ENCODE measurements around the gene LILRB2. TPM values are rescaled to one million over a fixed set of nuclear protein-coding genes. Genes with fewer than 3 reads are reported as not detected.
"Not testable (repeated sequence)": the region's sequence is repeated elsewhere in the genome, so short reads cannot be mapped to it uniquely, and the experiment has no call there.

LILRB2 gene
- total and polyA plus RNA-seq, 9 donors, result 0.24 to 15.1 (median 2.1) TPM

DNA sequence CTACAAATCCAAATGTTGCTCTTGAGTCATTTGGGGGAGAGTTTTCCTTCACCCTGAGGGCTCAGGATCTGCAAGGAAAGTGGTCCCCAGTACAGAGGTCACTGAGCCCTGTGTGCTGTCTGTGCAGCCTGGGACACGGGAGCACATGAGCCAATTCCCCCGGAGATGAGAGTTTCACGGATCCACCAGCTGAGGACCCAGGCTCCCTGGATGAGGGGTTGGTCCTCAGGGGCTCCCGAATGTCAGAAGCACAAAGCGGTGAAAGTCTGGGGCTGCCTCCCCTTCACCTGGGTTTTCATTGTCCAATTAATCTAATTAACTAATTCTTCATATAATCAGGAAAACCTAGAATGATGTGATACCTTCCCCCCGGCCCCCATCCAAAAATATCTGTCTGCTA lies 13.6 kb upstream of the LILRB2 start:
- Histone ChIP-seq H3K9me3 (no peaks in the 10 kb centered on the region), H3K4me3 (no peak overlapping the region), H3K27ac (no peak overlapping the region), H3K4me1 (ENCODE audit: insufficient read depth) (no peaks in the 10 kb centered on the region), H3K36me3 (no peaks in the 10 kb centered on the region), H3K27me3 (no peaks in the 10 kb centered on the region)
- TF ChIP-seq POLR2A (IDR thresholded peaks at IDR 0.05) (no peak), EP300 (IDR thresholded peaks at IDR 0.05) (no peak)
- TF ChIP-seq, protein P1, sequence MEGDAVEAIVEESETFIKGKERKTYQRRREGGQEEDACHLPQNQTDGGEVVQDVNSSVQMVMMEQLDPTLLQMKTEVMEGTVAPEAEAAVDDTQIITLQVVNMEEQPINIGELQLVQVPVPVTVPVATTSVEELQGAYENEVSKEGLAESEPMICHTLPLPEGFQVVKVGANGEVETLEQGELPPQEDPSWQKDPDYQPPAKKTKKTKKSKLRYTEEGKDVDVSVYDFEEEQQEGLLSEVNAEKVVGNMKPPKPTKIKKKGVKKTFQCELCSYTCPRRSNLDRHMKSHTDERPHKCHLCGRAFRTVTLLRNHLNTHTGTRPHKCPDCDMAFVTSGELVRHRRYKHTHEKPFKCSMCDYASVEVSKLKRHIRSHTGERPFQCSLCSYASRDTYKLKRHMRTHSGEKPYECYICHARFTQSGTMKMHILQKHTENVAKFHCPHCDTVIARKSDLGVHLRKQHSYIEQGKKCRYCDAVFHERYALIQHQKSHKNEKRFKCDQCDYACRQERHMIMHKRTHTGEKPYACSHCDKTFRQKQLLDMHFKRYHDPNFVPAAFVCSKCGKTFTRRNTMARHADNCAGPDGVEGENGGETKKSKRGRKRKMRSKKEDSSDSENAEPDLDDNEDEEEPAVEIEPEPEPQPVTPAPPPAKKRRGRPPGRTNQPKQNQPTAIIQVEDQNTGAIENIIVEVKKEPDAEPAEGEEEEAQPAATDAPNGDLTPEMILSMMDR (IDR thresholded peaks at IDR 0.05), result no peak
- intact Hi-C loops (cut with DNase I), result no loop called here
- no peak for DNase-seq
- 80 to 84% (median 83%) methylated on average over 6 of the region's 6 CpGs for WGBS, 3 donors

DNA sequence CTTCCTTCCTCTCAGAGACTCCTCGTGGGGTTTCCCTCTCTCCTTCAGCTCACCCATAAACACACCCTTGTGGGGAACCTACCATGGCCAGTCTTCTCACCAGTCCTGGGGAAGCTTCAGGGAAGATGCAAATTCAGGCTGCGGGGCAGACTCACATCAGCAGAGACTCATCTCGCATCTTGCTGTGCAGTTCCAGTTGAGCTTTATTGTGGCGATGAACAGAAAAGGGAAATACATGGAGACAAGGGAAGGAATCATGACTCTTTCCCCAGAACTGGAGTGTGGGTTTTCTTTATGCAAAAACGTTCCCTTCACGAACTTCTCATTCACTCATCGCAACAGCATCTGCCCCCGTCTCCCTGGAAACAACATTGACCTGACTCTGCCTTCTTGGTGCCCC lies 8.2 kb upstream of the LILRB2 start:
- intact Hi-C loops (cut with DNase I), result loop anchor here in 1 of 4 donors (5.0 kb wide), 1 partner anchor 677 kb away; no protein-coding TSS in a partner anchor
- not testable (repeated sequence) for H3K36me3 ChIP-seq, H3K27me3 ChIP-seq

DNA sequence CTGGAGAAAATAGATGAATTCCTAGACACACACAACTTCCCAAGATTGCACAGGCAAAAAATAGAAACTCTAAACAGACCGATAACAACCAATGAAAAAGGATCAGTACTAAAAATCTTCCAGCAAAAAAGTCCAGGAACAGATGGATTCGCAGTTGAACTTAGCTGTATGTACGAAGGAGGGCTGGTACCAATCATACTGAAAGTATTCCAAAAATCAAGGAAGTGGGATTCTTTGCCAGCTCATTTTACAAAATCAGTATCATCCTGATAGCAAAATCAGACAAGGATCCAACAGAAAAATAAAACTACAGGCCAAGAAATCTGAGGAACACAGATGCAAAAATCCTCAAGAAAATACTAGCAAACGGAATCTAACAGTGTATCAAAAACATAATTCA lies 6.5 kb upstream of the LILRB2 start:
- intact Hi-C loops (cut with DNase I), result loop anchor here in 1 of 4 donors (5.0 kb wide), 1 partner anchor 675 kb away; no protein-coding TSS in a partner anchor
- no peak overlapping the region for H3K4me3 ChIP-seq
- DNase-seq, result no peak
- H3K27ac ChIP-seq, result no peak overlapping the region
- H3K9me3 ChIP-seq, result no peaks in the 10 kb centered on the region
- WGBS, 3 donors, result 55 to 56% (median 55%) methylated on average over 4 of the region's 4 CpGs
- H3K36me3 ChIP-seq, result no peaks in the 10 kb centered on the region
- no peaks in the 10 kb centered on the region for H3K4me1 ChIP-seq (ENCODE audit: insufficient read depth)
- no peaks in the 10 kb centered on the region for H3K27me3 ChIP-seq
- TF ChIP-seq POLR2A (IDR thresholded peaks at IDR 0.05), result no peak
- TF ChIP-seq, protein P1 (IDR thresholded peaks at IDR 0.05), result no peak
- no peak for TF ChIP-seq EP300 (IDR thresholded peaks at IDR 0.05)

More for the DNA sequence above, 8.2 kb upstream of the LILRB2 start:
- not testable (repeated sequence) for H3K4me3 ChIP-seq; H3K4me1 ChIP-seq (ENCODE audit: insufficient read depth); H3K9me3 ChIP-seq; H3K27ac ChIP-seq; DNase-seq
- WGBS, 3 donors, result 54 to 69% (median 65%) methylated on average over 8 of the region's 8 CpGs

DNA sequence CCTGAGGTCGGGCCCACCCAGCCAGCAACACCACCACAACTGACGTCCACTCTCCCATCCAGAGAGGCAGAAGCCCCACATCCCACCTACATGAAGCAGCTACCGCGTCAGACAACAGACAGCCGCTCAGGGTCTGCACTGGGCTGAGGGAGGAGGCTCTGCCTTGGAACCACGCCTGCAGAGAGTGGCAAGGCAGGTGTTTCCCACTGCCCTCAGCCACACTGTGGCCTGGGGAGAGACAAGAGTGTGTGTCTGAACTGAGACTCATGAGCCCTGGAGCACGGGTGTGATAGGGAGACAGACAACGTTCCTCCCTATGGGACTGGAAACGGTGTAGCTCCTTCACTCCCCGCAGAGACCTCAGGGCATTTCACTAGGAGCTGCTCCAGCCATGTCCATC lies 5.4 kb upstream of the LILRB2 start:
- not testable (repeated sequence) for H3K36me3 ChIP-seq; H3K4me1 ChIP-seq (ENCODE audit: insufficient read depth); H3K9me3 ChIP-seq; DNase-seq; H3K4me3 ChIP-seq; H3K27ac ChIP-seq; H3K27me3 ChIP-seq
- intact Hi-C loops (cut with DNase I), result loop anchor here in 1 of 4 donors (5.0 kb wide), 1 partner anchor 674 kb away; no protein-coding TSS in a partner anchor
- 61 to 74% (median 69%) methylated on average over 5 to 9 of the region's 10 CpGs for WGBS, 3 donors

DNA sequence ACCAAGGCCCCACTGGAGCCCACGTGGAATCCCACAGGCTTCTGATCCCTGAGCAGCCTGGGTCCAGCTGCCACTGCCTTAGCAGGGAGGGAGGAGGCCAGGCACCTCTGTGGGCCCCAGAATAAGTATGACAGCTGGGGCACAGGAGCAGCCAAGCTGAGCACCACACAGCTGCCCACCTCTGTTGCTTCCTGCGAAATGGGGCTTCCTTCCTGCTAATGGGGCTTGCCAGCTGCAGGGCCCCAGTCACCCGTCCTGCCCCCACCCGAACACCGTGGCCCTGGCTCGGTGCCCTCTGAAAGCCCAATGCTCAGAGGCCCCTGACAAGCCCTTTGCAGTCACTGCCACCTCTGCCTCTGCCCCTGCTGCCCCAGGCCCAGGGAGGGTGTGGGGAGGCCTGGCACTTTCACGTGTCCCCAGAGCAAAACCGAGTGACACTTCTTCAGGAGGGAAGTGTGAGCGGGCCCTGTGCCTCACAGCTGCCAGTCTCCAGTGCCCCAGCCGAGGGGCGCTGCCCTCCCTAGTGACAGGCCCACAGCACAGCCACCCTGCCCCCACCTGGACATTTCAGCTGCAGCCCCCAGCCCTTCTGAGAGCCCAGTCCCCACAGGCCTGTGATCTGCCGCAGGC lies 4.6 kb upstream of the LILRB2 start:
- DNase-seq; H3K27me3 ChIP-seq; H3K36me3 ChIP-seq; H3K9me3 ChIP-seq; H3K4me1 ChIP-seq (ENCODE audit: insufficient read depth); H3K27ac ChIP-seq; H3K4me3 ChIP-seq: not testable (repeated sequence)
- 74 to 88% (median 77%) methylated on average over 7 to 11 of the region's 12 CpGs for WGBS, 3 donors
- intact Hi-C loops (cut with DNase I), result loop anchor here in 1 of 4 donors (5.0 kb wide), 1 partner anchor 673 kb away; no protein-coding TSS in a partner anchor

DNA sequence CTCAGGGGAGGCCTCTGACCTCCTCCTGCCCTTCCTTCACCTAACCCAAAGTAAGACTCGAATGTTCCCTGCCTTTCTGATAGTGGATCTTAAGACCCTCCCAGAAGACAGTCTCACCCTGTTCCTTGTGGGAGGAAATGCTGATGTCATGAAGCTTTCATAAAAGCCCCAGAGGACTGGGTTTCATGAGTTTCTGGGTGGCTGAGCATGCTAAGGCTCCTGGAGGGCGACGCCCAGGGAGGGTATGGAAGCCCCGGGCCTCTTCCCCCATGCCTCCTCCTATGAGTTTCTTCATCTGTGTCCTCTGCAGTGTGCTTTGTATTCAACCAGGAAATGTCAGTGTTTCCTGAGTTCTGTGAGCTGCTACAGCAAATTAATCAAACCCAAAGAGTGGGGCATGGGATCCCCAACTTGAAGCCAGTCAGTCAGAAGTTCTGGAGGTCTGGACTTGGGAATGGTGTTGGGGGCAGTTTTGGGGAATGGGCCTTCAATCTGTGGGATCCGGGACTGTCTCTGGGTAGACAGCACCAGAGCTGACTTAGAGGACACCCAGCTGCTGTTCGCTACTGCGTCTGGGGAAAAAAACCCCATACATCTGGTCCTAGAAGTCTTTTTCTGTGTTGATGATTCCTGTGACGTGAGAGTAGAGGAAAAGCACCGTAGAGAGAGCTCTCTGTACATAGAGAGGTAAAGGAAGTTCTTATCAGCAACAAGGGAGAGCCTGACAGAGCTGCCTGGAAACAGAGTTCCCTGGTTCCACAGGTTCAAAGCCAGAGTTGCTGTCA lies 2.0 kb upstream of the LILRB2 start:
- no peaks in the 10 kb centered on the region for H3K9me3 ChIP-seq
- TF ChIP-seq POLR2A (IDR thresholded peaks at IDR 0.05), result no peak
- TF ChIP-seq, protein P1 (IDR thresholded peaks at IDR 0.05), result no peak
- H3K27ac ChIP-seq, result no peak overlapping the region
- no peaks in the 10 kb centered on the region for H3K36me3 ChIP-seq
- H3K27me3 ChIP-seq, result no peaks in the 10 kb centered on the region
- WGBS, 3 donors, result 62 to 63% (median 63%) methylated on average over 9 of the region's 9 CpGs
- no peak for DNase-seq
- H3K4me1 ChIP-seq (ENCODE audit: insufficient read depth), result no peaks in the 10 kb centered on the region
- H3K4me3 ChIP-seq, result no peak overlapping the region
- intact Hi-C loops (cut with DNase I), result loop anchor here in 1 of 4 donors (5.0 kb wide), 1 partner anchor 349 kb away; the partner anchor contains the start of gene LILRB1

DNA sequence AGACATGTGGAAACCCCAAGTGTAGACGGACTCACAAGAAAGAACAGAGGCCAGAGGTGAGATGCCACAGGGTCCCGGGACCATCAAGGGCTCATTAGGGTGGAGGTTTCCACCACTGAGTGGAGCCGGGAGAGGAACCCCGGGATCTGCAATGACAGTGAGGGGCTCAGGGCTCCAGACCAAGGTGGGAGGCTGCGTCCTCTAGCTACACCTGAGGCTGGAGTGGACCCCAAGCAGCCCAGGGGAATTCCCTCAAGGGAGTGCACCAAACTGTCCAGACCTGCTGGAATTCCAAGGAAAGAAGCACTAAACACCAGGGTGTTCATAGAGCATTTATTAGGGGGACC lies 792 bp upstream of the LILRB2 start:
- H3K27ac ChIP-seq; H3K27me3 ChIP-seq; H3K36me3 ChIP-seq; H3K4me3 ChIP-seq; DNase-seq; H3K9me3 ChIP-seq; H3K4me1 ChIP-seq (ENCODE audit: insufficient read depth): not testable (repeated sequence)
- intact Hi-C loops (cut with DNase I), result loop anchor here in 2 of 4 donors (2.0 to 5.0 kb wide), 2 partner anchors 305 to 351 kb away; partner anchors contain the start of gene LILRB1 (in 1 of the 2)
- WGBS, 3 donors, result 64 to 79% (median 67%) methylated on average over 5 of the region's 5 CpGs

DNA sequence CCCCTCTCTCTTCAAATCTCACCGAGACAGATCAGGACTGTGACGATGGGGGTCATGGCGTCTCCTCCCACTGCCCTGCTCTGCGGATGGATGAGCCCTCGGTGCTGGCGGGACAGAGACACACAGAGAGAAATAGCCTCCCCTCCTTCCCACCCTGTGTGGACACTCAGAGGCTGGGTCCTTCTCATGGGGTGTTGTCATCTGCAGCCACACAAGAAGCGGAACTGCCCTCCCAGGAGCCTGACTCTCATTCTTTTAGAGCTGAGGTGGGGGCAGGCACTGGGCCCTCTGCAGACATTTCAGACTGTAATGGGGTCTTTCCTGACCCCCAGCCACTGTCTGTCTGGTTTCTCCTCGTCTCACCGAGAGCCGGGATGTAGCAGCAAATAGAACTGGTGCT lies 469 bp downstream of the LILRB2 start:
- 53 to 63% (median 60%) methylated on average over 8 to 10 of the region's 10 CpGs for WGBS, 3 donors
- intact Hi-C loops (cut with DNase I), result loop anchor here in 2 of 4 donors (2.0 to 5.0 kb wide), 2 partner anchors 306 to 352 kb away; partner anchors contain the start of gene LILRB1 (in 1 of the 2)

More for the DNA sequence above, 469 bp downstream of the LILRB2 start:
- not testable (repeated sequence) for DNase-seq; H3K27ac ChIP-seq; H3K27me3 ChIP-seq; H3K36me3 ChIP-seq; H3K4me1 ChIP-seq (ENCODE audit: insufficient read depth); H3K9me3 ChIP-seq; H3K4me3 ChIP-seq
